ENCODE measurements around the gene USP20.

USP20 gene

GRCh38 chr9:129919277-129919676 is 84.0 kb downstream of the USP20 start:
- Histone ChIP-seq H3K4me3 (ENCODE audit: low read depth, low read length) (no peak overlapping the region), H3K9me3 (ENCODE audit: control insufficient read depth, insufficient read depth, low read depth, low read length) (no peaks in the 10 kb centered on the region), H3K36me3 (ENCODE audit: control insufficient read depth in 2 of 2, insufficient read depth in 1 of 2, low read length in 2 of 2) (peaks cover 0 to 11% of the 10 kb centered on the region in 2 experiments; a peak in 2 of 3 replicates), H3K4me1 (ENCODE audit: control insufficient read depth, insufficient read depth, low read length) (no peaks in the 10 kb centered on the region), H3K27ac (ENCODE audit: extremely low read depth, low read depth, low read length) (no peak overlapping the region)
- ChIA-PET POLR2A (no interaction called here), CTCF (interaction anchor here (0.6 kb wide), 1 partner anchor 179 kb away, joined by 5 read pairs; no protein-coding TSS in a partner anchor)
- TF ChIP-seq ZNF548 (tag by site-specific recombination; IDR thresholded peaks at IDR 0.05) (no peak), SP7 (tag by site-specific recombination; IDR thresholded peaks at IDR 0.05) (no peak), OVOL3 (tag by site-specific recombination; IDR thresholded peaks at IDR 0.05) (no peak), ZBTB10 (tag by site-specific recombination; IDR thresholded peaks at IDR 0.05) (no peak), ZNF677 (tag by site-specific recombination; IDR thresholded peaks at IDR 0.05) (no peak), ZNF555 (tag by site-specific recombination; conservative IDR thresholded peaks at IDR 0.05) (no peak), ZNF274 (IDR thresholded peaks at IDR 0.05; ENCODE audit: low read length) (no peak), ZNF274 (tag by site-specific recombination; IDR thresholded peaks at IDR 0.05; ENCODE audit: borderline replicate concordance) (no peak), IKZF3 (tag by site-specific recombination; IDR thresholded peaks at IDR 0.05) (no peak)

GRCh38 chr9:129919841-129920240 is 84.6 kb downstream of the USP20 start:
- POLR2A ChIA-PET: no interaction called here
- H3K4me1 ChIP-seq (ENCODE audit: control insufficient read depth, insufficient read depth, low read length): no peaks in the 10 kb centered on the region
- no peak overlapping the region for H3K4me3 ChIP-seq (ENCODE audit: low read depth, low read length)
- H3K27ac ChIP-seq (ENCODE audit: extremely low read depth, low read depth, low read length): no peak overlapping the region
- CTCF ChIA-PET: interaction anchor here (0.6 to 0.7 kb wide), 2 partner anchors 37 to 105 kb away, joined by 3 to 4 read pairs; no protein-coding TSS in a partner anchor
- H3K36me3 ChIP-seq (ENCODE audit: control insufficient read depth in 2 of 2, insufficient read depth in 1 of 2, low read length in 2 of 2): peaks cover 0 to 17% of the 10 kb centered on the region in 2 experiments; a peak in 2 of 3 replicates
- no peak for TF ChIP-seq ZNF529 (tag by site-specific recombination; IDR thresholded peaks at IDR 0.05; ENCODE audit: insufficient replicate concordance)
- TF ChIP-seq ZNF221 (tag by site-specific recombination; IDR thresholded peaks at IDR 0.05; ENCODE audit: borderline replicate concordance): no peak
- TF ChIP-seq ZNF114 (tag by site-specific recombination; IDR thresholded peaks at IDR 0.05): no peak
- H3K9me3 ChIP-seq (ENCODE audit: control insufficient read depth, insufficient read depth, low read depth, low read length): no peaks in the 10 kb centered on the region

GRCh38 chr9:129921905-129922304 is 86.6 kb downstream of the USP20 start:
- ChIA-PET CTCF (interaction anchor here (1.1 to 1.2 kb wide), 2 partner anchors 36 to 37 kb away, joined by 3 read pairs; no protein-coding TSS in a partner anchor), POLR2A (no interaction called here)
- Histone ChIP-seq H3K4me1 (ENCODE audit: control insufficient read depth, insufficient read depth, low read length) (no peaks in the 10 kb centered on the region), H3K36me3 (ENCODE audit: control insufficient read depth in 2 of 2, insufficient read depth in 1 of 2, low read length in 2 of 2) (peaks cover 3 to 27% of the 10 kb centered on the region in 2 experiments; a peak in 2 of 3 replicates), H3K27ac (ENCODE audit: extremely low read depth, low read depth, low read length) (no peak overlapping the region), H3K9me3 (ENCODE audit: control insufficient read depth, insufficient read depth, low read depth, low read length) (no peaks in the 10 kb centered on the region), H3K4me3 (ENCODE audit: low read depth, low read length) (no peak overlapping the region)
- TF ChIP-seq ZBTB17 (tag by site-specific recombination; IDR thresholded peaks at IDR 0.05) (0 out of 2 replicates have a peak, but pooled peaks have one; percentile 13), ZNF302 (tag by site-specific recombination; IDR thresholded peaks at IDR 0.05; ENCODE audit: low read depth) (no peak)

GRCh38 chr9:129923589-129923988 is 88.3 kb downstream of the USP20 start:
- CTCF ChIA-PET: interaction anchor here (0.8 kb wide), 1 partner anchor 11 kb away, joined by 3 read pairs; no protein-coding TSS in a partner anchor
- Histone ChIP-seq H3K36me3 (ENCODE audit: control insufficient read depth in 2 of 2, insufficient read depth in 1 of 2, low read length in 2 of 2) (peaks cover 3 to 32% of the 10 kb centered on the region in 2 experiments; a peak in 2 of 3 replicates), H3K4me3 (ENCODE audit: low read depth, low read length) (no peak overlapping the region), H3K4me1 (ENCODE audit: control insufficient read depth, insufficient read depth, low read length) (no peaks in the 10 kb centered on the region), H3K27ac (ENCODE audit: extremely low read depth, low read depth, low read length) (no peak overlapping the region), H3K9me3 (ENCODE audit: control insufficient read depth, insufficient read depth, low read depth, low read length) (no peaks in the 10 kb centered on the region)
- POLR2A ChIA-PET: no interaction called here
- no peak for TF ChIP-seq ZNF16 (tag by site-specific recombination; IDR thresholded peaks at IDR 0.05; ENCODE audit: low read depth)
- TF ChIP-seq KLF16 (tag by site-specific recombination; IDR thresholded peaks at IDR 0.05): no peak
- TF ChIP-seq GFI1B (tag by site-specific recombination; IDR thresholded peaks at IDR 0.05): no peak
- no peak for TF ChIP-seq ZBTB11 (tag by site-specific recombination; conservative IDR thresholded peaks at IDR 0.05; ENCODE audit: low read depth)
- TF ChIP-seq ZNF704 (tag by site-specific recombination; IDR thresholded peaks at IDR 0.05): no peak

All from HEK293 (cell line).